GM06990 (cell line): ENCODE measurements around the gene AGK.

Experiments used
- DNase-seq: peaks from one replicate; pipeline ENCODE4 v3.0.0-alpha.2; 2011; ENCODE audit not compliant: insufficient read length; ENCODE audit errors: extremely low read depth
- H3K27me3 ChIP-seq: replicated peaks from 2 replicates; pipeline ENCODE4 v1.6.0; 2011; ENCODE audit warnings: low read length; ENCODE audit not compliant: control insufficient read depth, insufficient read depth
- H3K36me3 ChIP-seq: 2 replicates; pipeline ENCODE4 v1.5.1; 2011; ENCODE audit warnings: low read length; ENCODE audit not compliant: control insufficient read depth, insufficient read depth
- H3K4me3 ChIP-seq: replicated peaks from 2 replicates; pipeline ENCODE4 v1.5.1; 2011; ENCODE audit warnings: low read depth, mild to moderate bottlenecking, control low read depth, low read length
- CTCF ChIP-seq: IDR thresholded peaks from 2 replicates; pipeline ENCODE4 v1.5.1; 2011; ENCODE audit warnings: low read length, control low read depth, mild to moderate bottlenecking, inconsistent platforms; ENCODE audit not compliant: insufficient read depth, poor library complexity, severe bottlenecking

AGK gene, protein sequence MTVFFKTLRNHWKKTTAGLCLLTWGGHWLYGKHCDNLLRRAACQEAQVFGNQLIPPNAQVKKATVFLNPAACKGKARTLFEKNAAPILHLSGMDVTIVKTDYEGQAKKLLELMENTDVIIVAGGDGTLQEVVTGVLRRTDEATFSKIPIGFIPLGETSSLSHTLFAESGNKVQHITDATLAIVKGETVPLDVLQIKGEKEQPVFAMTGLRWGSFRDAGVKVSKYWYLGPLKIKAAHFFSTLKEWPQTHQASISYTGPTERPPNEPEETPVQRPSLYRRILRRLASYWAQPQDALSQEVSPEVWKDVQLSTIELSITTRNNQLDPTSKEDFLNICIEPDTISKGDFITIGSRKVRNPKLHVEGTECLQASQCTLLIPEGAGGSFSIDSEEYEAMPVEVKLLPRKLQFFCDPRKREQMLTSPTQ

DNA sequence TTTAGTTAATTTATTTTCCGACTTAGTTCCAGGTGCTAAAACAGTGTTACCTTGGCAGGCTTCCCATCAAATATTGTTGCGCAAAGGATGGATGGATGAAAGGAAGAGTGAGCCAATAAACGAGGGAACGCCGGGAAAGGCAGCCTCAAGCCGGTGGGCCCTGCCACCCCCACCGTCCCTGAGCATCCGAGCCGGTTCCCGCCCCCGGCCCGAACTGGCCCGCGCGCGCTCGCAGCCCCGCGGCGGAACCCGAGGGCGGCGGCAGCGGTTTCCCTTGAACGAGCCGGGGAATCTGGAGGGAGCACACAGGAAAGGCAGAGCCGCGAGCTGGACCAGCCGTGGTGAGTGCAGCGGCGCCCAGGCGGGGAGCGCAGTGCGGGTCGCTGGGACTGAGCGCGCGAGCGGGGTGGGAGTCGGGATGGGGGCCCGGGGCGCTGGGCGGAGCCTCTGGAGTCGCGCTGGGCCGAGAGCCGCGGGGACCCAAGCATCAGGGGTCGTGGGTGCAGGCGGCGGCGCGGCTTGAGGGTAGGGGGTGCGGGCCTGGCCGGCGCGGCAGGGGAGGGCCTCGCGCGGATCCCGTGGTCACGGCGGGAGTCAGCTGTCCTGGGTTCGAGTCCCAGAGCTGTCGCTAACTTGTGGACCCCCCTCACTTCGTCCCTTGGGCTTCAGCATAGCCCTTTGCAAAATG, at the start of gene AGK:
Gene AGK, plus strand, starts transcription at position 317 of the 688 bp plus-strand sequence. CDS start 4,057 bp downstream, outside the sequence.
- H3K27me3 ChIP-seq, result no peaks in the 10 kb centered on the region
- peak; percentile 85 for DNase-seq
- H3K4me3 ChIP-seq, result peak within 1 kb of the TSS; percentile 93
- no peak for TF ChIP-seq CTCF
- H3K36me3 ChIP-seq, result no peaks in the 10 kb centered on the region

GRCh38 chr7:141501451-141501850, 49.8 kb upstream of the AGK start:
- DNase-seq, result no peak

GRCh38 chr7:141511316-141511675, 39.9 kb upstream of the AGK start:
- peaks cover 1% of the 10 kb centered on the region for H3K27me3 ChIP-seq
- H3K36me3 ChIP-seq, result no peaks in the 10 kb centered on the region
- no peak for TF ChIP-seq CTCF
- DNase-seq, result no peak
- no peak overlapping the region for H3K4me3 ChIP-seq

More at GRCh38 chr7:141501451-141501850, 49.8 kb upstream of the AGK start:
- H3K36me3 ChIP-seq, result no peaks in the 10 kb centered on the region
- H3K27me3 ChIP-seq, result no peaks in the 10 kb centered on the region
- no peak for TF ChIP-seq CTCF
- H3K4me3 ChIP-seq, result no peak overlapping the region

DNA sequence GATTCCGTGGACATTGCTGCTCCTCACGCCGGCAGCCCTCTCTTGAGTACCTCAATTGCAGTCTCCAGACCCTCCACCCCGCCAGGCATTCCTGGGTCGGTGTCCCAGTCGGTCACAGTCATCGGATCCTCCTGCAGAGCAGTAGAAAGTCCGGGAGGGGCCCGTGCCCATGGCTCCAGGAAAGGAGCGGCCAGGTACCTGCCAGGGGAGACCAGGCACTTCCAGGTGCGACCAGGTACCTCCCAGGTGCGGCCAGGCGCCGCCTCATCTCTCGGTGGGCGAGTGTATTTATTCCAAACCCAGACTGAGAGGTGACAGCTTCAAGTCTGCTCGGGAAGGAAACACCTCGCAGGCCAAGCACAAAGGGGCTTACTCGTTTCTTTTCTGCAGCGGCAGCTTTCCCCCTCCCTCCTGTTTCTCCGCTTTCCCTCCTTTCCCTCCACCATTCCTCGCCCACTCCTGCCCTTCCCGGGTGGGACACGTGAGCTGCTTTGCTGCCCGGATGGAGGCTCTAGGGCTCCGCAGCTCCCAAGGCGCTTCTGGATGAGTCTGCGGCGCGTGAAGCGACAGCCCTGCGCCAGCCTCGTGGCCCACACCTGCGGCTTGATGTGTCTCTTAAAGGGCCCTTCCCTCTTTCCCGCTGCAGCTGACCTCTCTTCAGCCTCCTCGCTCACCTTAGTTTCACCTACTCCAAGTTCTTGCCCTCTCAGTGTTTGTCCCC, 39.4 kb upstream of the AGK start:
- H3K36me3 ChIP-seq, result no peaks in the 10 kb centered on the region
- no peak for DNase-seq
- peak overlapping the region; percentile 13; the same call in 1 of the 2 replicates for H3K4me3 ChIP-seq
- no peak for TF ChIP-seq CTCF
- peaks cover 1% of the 10 kb centered on the region for H3K27me3 ChIP-seq

GRCh38 chr7:141512597-141512996, 38.6 kb upstream of the AGK start:
- peaks cover 1% of the 10 kb centered on the region for H3K27me3 ChIP-seq
- H3K4me3 ChIP-seq, result no peak overlapping the region
- H3K36me3 ChIP-seq, result no peaks in the 10 kb centered on the region
- DNase-seq, result no peak
- TF ChIP-seq CTCF, result no peak
